Fibroblast of the aortic adventitia (primary cell): Measurements from ENCODE around the gene SBK2. TPM values are rescaled to one million over a fixed set of nuclear protein-coding genes. Genes with fewer than 3 reads are reported as not detected.
"Not testable (repeated sequence)": the region's sequence is repeated elsewhere in the genome, so short reads cannot be mapped to it uniquely, and the experiment has no call there.

Experiments used
- DNase-seq: peaks from one replicate; pipeline ENCODE4 v3.0.0-alpha.2; 2010; ENCODE audit warnings: low read depth
- H3K4me3 ChIP-seq: 2 replicates; pipeline ENCODE4 v1.5.1; 2011; ENCODE audit warnings: low read depth, mild to moderate bottlenecking, control low read depth, low read length, moderate library complexity
- total RNA-seq: library from RNA; depleted of rRNA; stranded (reverse); fragments of >200 nt; gene quantifications from 2 replicates; pipeline ENCODE4 v1.2.3, GENCODE V29; 2012; ENCODE audit warnings: low replicate concordance
- TF ChIP-seq, protein P1 (sequence below): IDR thresholded peaks from 2 replicates; pipeline ENCODE4 v1.5.1; 2011; ENCODE audit warnings: mild to moderate bottlenecking, low read length, control low read depth, inconsistent platforms; ENCODE audit not compliant: insufficient read depth

The SBK2 gene
- total RNA-seq, 1 donor, result not detected

- peak; percentile 93 for DNase-seq
- TF ChIP-seq, protein P1, sequence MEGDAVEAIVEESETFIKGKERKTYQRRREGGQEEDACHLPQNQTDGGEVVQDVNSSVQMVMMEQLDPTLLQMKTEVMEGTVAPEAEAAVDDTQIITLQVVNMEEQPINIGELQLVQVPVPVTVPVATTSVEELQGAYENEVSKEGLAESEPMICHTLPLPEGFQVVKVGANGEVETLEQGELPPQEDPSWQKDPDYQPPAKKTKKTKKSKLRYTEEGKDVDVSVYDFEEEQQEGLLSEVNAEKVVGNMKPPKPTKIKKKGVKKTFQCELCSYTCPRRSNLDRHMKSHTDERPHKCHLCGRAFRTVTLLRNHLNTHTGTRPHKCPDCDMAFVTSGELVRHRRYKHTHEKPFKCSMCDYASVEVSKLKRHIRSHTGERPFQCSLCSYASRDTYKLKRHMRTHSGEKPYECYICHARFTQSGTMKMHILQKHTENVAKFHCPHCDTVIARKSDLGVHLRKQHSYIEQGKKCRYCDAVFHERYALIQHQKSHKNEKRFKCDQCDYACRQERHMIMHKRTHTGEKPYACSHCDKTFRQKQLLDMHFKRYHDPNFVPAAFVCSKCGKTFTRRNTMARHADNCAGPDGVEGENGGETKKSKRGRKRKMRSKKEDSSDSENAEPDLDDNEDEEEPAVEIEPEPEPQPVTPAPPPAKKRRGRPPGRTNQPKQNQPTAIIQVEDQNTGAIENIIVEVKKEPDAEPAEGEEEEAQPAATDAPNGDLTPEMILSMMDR, result no peak
- peak within 1 kb of the TSS; percentile 95 for H3K4me3 ChIP-seq
Measured at GRCh38 chr19:55580628-55581144, 43.8 kb upstream of the SBK2 start, which contains the start of gene ZNF579. Gene ZNF579 (minus strand): TSS chr19:55580848. CDS start chr19:55579639, 1,209 bp downstream.

DNA sequence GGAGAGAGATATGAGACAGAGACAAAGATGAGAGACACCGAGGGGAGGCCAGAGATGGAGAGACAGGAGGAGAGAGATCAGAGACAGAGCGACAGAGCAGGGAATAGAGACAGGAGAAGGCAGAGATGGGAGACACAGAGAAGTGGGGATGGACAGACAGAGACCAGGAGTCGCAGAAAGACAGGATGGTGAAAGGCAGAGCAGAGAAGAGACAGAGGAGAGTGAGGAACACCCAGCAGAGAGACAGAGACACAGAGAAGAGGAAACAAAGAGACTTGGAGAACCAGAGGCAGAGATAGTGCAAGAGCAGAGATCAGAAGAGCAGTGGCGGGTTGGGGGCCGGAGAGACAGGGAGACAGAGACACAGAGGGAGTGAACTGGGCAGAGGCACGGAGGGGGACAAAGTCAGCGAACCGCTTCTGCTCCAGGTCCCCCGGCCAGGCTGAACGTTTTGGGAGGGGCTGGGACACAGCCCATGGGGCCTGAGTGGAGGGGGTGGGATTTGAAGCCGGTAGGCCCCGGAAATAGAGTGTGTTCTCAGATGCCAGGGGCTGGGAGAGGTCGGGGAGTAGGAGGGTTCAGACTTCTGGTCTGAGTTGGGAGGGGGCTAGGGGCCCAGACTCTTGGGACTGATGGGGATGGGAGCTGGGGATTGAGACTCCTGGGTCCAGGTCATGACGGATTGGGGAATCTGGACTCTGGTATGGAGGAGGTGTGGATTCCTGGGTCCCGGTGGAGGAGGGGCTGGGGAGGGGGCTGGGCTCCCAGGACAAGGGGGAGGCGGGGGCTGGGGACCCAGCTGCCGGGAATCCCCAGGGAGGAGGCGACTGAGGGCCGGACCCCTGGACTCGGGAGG lies 43.1 kb upstream of the SBK2 start:
- TF ChIP-seq, protein P1, result no peak
- peak; percentile 34 for DNase-seq

DNA sequence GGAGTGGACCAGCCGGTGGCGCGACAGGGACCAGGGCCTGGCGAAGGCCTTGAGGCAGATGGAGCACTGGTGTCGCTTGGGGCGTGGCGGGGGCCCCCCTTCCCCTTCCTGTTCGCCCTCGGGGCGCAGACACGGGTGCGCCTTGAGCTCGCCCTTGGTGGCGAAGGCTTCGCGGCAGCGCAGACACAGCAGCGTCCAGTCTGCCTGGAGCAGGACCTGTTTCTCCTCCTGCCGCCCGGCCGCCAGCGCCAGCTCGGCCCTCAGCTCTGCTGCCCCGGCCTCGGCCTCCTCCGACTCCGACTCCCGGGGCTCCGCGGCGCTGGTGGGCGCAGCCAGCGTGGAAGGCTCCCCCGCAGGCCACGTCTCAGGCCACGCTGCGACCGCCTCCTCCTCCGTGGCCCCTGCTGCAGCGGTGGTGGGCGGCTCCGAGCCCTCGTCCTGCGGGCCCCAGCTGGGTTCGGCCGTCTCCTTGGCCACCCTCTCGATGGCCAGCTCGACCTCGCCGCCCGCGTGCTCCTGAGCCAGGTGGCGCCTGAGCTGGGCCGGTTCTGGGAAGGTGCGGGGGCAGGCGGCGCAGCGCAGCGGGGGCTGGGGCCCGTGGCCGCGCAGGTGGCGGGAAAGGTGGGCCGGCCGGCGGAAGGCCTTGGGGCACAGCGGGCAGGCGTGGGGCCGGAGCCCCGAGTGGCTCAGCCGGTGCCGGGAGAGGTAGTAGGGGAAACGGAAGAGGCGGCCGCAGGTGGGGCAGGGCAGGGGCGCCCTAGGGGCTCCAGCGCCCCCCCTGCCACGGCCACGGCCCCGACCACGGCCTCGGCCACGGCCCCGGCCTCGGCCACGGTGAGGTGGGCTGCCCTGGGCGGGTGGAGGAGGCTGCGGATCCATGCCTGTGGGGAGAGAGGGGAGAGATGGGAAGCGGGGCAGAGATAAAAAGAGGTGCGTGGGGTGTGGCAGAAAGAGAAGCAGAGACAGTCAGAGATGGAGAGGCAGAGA lies 42.1 kb upstream of the SBK2 start:
- H3K4me3 ChIP-seq, result peak overlapping the region; percentile 95
- TF ChIP-seq, protein P1, result no peak
- DNase-seq, result no peak

More for the DNA sequence above, 43.1 kb upstream of the SBK2 start:
- peak overlapping the region; percentile 95 for H3K4me3 ChIP-seq

DNA sequence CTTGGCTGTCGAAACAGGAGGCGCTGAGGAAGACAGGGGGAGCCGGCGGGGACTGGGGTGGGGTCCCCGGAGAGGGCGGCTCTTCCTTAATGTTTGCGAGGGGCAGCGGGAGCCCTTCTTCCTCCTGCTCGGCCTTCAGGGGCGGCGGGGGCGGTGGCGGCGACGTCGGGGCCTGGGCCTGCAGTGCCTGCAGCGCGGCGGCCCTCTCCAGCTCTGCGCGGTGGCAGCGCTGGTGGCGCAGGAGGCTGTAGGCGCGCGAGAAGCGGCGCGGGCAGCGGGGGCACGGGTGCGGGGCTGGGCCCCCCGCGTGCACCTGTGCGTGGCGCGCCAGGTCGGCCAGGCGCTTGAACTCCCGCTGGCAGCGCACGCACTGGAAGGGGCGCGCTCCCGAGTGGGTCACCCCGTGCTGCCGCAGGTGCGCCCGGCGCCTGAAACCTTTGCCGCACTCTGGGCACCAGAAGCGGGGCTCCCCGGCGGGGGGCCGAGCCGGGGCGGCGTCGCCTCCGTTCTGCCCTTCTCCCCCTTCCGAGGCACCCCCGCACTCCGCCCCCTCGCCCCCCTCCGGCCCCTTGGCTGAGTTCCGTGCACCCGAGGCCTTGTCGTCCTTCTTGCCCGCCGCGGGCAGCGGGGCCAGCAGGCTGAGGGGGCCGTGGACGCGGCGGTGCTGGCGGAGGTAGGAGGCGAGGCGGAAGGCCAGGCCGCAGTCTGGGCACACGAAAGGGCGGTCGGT lies 41.3 kb upstream of the SBK2 start:
- DNase-seq, result no peak
- TF ChIP-seq, protein P1, result no peak
- H3K4me3 ChIP-seq, result no peak overlapping the region

DNA sequence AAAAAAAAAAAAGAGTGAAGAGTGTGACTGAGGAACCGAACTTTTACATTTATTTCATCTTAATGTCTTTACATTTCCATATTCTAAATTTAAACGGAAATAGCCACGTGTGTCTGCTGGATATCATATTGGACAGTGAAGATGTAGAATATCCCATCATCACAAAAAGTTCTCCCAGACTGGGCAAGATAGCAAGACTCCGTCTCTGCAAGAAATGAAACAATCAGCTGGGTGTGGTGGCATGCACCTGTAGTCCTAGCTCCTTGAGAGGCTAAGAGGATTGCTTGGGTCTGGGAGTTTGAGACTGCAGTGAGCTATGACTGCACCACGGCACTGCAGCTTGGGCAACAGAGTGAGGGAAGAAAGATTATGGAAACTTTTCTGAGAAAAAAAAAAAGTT lies 39.8 kb upstream of the SBK2 start:
- no peak for DNase-seq
- TF ChIP-seq, protein P1, result no peak
- H3K4me3 ChIP-seq, result no peak overlapping the region

GRCh38 chr19:55573929-55574328 lies 37.0 kb upstream of the SBK2 start:
- H3K4me3 ChIP-seq, DNase-seq: not testable (repeated sequence)

DNA sequence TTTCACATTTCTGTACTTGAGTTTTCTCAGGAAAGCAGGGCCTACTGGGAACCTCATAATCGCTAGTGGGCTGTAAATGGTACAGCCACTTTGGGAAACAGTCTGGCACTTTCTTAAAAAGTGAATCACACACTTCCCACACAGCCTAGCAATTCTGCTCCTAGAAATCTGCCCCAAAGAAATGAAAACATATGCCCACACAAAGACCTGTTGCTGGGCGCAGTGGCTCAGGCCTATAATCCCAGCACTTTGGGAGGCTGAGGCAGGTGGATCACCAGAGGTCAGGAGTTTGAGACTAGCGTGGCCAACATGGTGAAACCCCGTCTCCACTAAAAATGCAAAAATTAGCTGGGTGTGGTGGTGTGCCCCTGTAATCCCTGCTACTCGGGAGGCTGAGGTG lies 32.5 kb upstream of the SBK2 start:
- not testable (repeated sequence) for DNase-seq

More for the DNA sequence above, 32.5 kb upstream of the SBK2 start:
- not testable (repeated sequence) for H3K4me3 ChIP-seq
